ENCODE results near the gene ACOX2. TPM values are rescaled to one million over a fixed set of nuclear protein-coding genes. Genes with fewer than 3 reads are reported as not detected.
A peak's percentile ranks its signal among the peaks of the same experiment; 100 is the strongest.

ACOX2 gene
- total RNA-seq, 1 experiment from 2014 or later = 12.8 TPM

GRCh38 chr3:58578873-58579272, 41.9 kb upstream of the ACOX2 start (continued):
- no peak for TF ChIP-seq ZFX (IDR thresholded peaks at IDR 0.05)

DNA sequence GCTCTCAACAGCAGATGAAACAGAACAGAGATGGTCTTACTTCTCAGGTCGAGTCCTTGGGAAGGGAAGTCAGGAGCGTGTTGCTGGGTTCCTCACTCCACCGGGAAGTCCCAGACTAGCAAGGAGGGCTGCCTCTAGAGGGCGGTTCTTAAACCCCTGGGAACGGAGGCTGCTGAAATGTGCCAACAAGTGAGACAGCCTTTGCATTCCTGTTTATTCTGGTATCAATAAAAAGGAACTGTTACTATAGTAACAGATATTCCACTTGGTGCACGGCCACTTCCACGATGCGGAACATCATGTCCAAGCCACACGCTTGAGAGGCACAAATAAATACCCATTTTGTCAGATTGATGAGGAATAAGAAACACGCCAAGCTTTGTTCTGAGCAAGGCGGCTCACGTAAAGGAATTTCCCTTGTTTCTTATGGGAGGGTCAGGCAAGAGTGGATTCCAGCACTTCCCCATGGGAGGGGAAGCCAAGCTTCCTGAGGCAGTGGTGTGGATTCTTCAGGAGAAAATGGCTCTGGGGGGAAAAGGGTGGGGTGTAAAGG, 40.4 kb upstream of the ACOX2 start, which contains the start of gene FAM107A:
Gene FAM107A, minus strand, starts transcription at position 123 of the 553 bp plus-strand sequence. CDS start 7,531 bp downstream, outside the sequence.
- no peak for DNase-seq (ENCODE audit: low read depth, low spot score)
- Histone ChIP-seq H3K9me3 (ENCODE audit: control insufficient read depth in 1 of 2, insufficient read depth in 1 of 2, low read depth in 1 of 2, low read length in 2 of 2) (no peaks in the 10 kb centered on the region), H3K79me2 (ENCODE audit: insufficient read depth, low read length) (no peaks in the 10 kb centered on the region), H3K9ac (ENCODE audit: low read length) (no peak within 1 kb of the TSS), H3K27ac (ENCODE audit: low read depth, low read length) (no peak within 1 kb of the TSS), H3K4me1 (ENCODE audit: control insufficient read depth in 1 of 2, insufficient read depth in 2 of 2, low read length in 2 of 2) (peaks cover 0 to 6% of the 10 kb centered on the region in 2 experiments; a peak in 1 of 4 replicates), H3K9me2 (ENCODE audit: insufficient read depth) (no peaks in the 10 kb centered on the region), H2AFZ (ENCODE audit: low read depth, low read length, poor library complexity, severe bottlenecking) (no peak within 1 kb of the TSS), H3K4me3 (replicated peaks in 1 of 2; ENCODE audit: low read depth in 1 of 2, low read length in 2 of 2) (no peak within 1 kb of the TSS), H4K20me1 (ENCODE audit: insufficient read depth) (no peaks in the 10 kb centered on the region), H3K27me3 (ENCODE audit: insufficient read depth, low read length) (no peaks in the 10 kb centered on the region), H3K36me3 (ENCODE audit: control insufficient read depth in 1 of 2, insufficient read depth in 2 of 2, low read length in 2 of 2) (no peaks in the 10 kb centered on the region), H3K4me2 (ENCODE audit: low read length) (no peak within 1 kb of the TSS)
- POLR2A ChIA-PET = no interaction called here
- ATAC-seq = peak; percentile 80
- TF ChIP-seq EGR1 (IDR thresholded peaks at IDR 0.05; ENCODE audit: low read depth) = no peak
- TF ChIP-seq, protein P1, sequence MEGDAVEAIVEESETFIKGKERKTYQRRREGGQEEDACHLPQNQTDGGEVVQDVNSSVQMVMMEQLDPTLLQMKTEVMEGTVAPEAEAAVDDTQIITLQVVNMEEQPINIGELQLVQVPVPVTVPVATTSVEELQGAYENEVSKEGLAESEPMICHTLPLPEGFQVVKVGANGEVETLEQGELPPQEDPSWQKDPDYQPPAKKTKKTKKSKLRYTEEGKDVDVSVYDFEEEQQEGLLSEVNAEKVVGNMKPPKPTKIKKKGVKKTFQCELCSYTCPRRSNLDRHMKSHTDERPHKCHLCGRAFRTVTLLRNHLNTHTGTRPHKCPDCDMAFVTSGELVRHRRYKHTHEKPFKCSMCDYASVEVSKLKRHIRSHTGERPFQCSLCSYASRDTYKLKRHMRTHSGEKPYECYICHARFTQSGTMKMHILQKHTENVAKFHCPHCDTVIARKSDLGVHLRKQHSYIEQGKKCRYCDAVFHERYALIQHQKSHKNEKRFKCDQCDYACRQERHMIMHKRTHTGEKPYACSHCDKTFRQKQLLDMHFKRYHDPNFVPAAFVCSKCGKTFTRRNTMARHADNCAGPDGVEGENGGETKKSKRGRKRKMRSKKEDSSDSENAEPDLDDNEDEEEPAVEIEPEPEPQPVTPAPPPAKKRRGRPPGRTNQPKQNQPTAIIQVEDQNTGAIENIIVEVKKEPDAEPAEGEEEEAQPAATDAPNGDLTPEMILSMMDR (IDR thresholded peaks at IDR 0.05 in 2 of 3, conservative IDR thresholded peaks at IDR 0.05 in 1 of 3; ENCODE audit: borderline replicate concordance in 1 of 3, insufficient read depth in 1 of 3, low read depth in 2 of 3, low read length in 2 of 3) = peak in 2 of 3 experiments; percentile 24 to 40; a peak in 3 of 6 replicates
- no peak for TF ChIP-seq ATF3 (IDR thresholded peaks at IDR 0.05)
- RAD21 ChIA-PET (ENCODE audit: low non-redundant PET in 1 of 2, low total read pairs in 2 of 2, uncharacterized antibody in 2 of 2, unreplicated experiment in 2 of 2) = no interaction called here
- CTCF ChIA-PET = no interaction called here
- BruUV-seq (replicated peaks) = no TSS peak
- intact Hi-C loops (cut with micrococcal nuclease) = no loop called here

GRCh38 chr3:58576716-58577115, 39.7 kb upstream of the ACOX2 start:
- Histone ChIP-seq H3K27me3 (ENCODE audit: insufficient read depth, low read length) (no peaks in the 10 kb centered on the region), H2AFZ (ENCODE audit: low read depth, low read length, poor library complexity, severe bottlenecking) (no peak overlapping the region), H3K27ac (ENCODE audit: low read depth, low read length) (no peak overlapping the region), H3K79me2 (ENCODE audit: insufficient read depth, low read length) (no peaks in the 10 kb centered on the region), H4K20me1 (ENCODE audit: insufficient read depth) (no peaks in the 10 kb centered on the region), H3K4me3 (replicated peaks in 1 of 2; ENCODE audit: low read depth in 1 of 2, low read length in 2 of 2) (no peak overlapping the region), H3K9me2 (ENCODE audit: insufficient read depth) (no peaks in the 10 kb centered on the region), H3K9ac (ENCODE audit: low read length) (no peak overlapping the region), H3K4me2 (ENCODE audit: low read length) (no peak overlapping the region), H3K4me1 (ENCODE audit: control insufficient read depth in 1 of 2, insufficient read depth in 2 of 2, low read length in 2 of 2) (peaks cover 0 to 10% of the 10 kb centered on the region in 2 experiments; a peak in 1 of 4 replicates), H3K36me3 (ENCODE audit: control insufficient read depth in 1 of 2, insufficient read depth in 2 of 2, low read length in 2 of 2) (no peaks in the 10 kb centered on the region), H3K9me3 (ENCODE audit: control insufficient read depth in 1 of 2, insufficient read depth in 1 of 2, low read depth in 1 of 2, low read length in 2 of 2) (no peaks in the 10 kb centered on the region)
- DNase-seq (ENCODE audit: low read depth, low spot score) = no peak
- CTCF ChIA-PET = no interaction called here
- intact Hi-C loops (cut with micrococcal nuclease) = no loop called here
- no peak for TF ChIP-seq JUND (IDR thresholded peaks at IDR 0.05)
- TF ChIP-seq, protein P1 (IDR thresholded peaks at IDR 0.05 in 2 of 3, conservative IDR thresholded peaks at IDR 0.05 in 1 of 3; ENCODE audit: borderline replicate concordance in 1 of 3, insufficient read depth in 1 of 3, low read depth in 2 of 3, low read length in 2 of 3) = no peak
- no peak for TF ChIP-seq MAX (IDR thresholded peaks at IDR 0.05)
- no peak for TF ChIP-seq ZNF274 (IDR thresholded peaks at IDR 0.05; ENCODE audit: low read depth, low read length)
- no peak for TF ChIP-seq SRF (IDR thresholded peaks at IDR 0.05; ENCODE audit: low read depth)
- no peak for ATAC-seq
- BruUV-seq (replicated peaks) = no TSS peak
- RAD21 ChIA-PET (ENCODE audit: low non-redundant PET in 1 of 2, low total read pairs in 2 of 2, uncharacterized antibody in 2 of 2, unreplicated experiment in 2 of 2) = no interaction called here
- POLR2A ChIA-PET = no interaction called here
